ENCODE results near the gene GPR137.

DNA sequence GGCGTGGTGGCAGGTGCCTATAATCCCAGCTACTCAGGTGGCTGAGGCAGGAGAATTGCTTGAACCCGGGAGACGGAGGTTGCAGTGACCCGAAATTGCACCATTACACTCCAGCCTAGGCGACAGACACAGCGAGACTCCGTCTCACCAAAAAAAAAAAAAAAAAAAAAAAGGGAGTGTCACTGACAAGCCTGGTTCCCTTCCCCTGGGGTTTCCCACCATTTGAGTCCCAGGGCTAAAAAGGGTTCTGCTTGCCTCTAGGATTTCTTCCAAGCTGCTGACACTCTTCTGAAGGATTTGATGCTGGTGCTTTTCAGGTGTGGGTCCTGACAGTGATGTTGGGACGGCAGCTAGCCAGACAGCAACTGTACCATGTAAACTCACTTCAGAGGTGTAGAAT is 53.1 kb downstream of the GPR137 start:
- TF ChIP-seq, protein P1, sequence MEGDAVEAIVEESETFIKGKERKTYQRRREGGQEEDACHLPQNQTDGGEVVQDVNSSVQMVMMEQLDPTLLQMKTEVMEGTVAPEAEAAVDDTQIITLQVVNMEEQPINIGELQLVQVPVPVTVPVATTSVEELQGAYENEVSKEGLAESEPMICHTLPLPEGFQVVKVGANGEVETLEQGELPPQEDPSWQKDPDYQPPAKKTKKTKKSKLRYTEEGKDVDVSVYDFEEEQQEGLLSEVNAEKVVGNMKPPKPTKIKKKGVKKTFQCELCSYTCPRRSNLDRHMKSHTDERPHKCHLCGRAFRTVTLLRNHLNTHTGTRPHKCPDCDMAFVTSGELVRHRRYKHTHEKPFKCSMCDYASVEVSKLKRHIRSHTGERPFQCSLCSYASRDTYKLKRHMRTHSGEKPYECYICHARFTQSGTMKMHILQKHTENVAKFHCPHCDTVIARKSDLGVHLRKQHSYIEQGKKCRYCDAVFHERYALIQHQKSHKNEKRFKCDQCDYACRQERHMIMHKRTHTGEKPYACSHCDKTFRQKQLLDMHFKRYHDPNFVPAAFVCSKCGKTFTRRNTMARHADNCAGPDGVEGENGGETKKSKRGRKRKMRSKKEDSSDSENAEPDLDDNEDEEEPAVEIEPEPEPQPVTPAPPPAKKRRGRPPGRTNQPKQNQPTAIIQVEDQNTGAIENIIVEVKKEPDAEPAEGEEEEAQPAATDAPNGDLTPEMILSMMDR (IDR thresholded peaks at IDR 0.05; ENCODE audit: low read length): no peak
- no peak for TF ChIP-seq EZH2 (IDR thresholded peaks at IDR 0.05; ENCODE audit: borderline replicate concordance, low read length)

All from OCI-LY1 (cell line).